SK-N-SH treated with all-trans-retinoic acid at 6 μM for 48 hours (cell line): Measurements from ENCODE around the gene CPNE7.

ENCODE experiments used
- ATAC-seq: fragments of 200-7000 bp; cut with Tn5 transposase; 3 replicates; pipeline ENCODE4 v1.9.1; 2020; ENCODE audit warnings: mild to moderate bottlenecking, moderate library complexity
- ARNTL ChIP-seq: fragments of 450-650 bp; formaldehyde crosslinking; IDR thresholded peaks from 2 replicates; pipeline ENCODE4 v1.5.0; 2020; ENCODE audit warnings: low read depth, mild to moderate bottlenecking, moderate library complexity, borderline replicate concordance
- BACH2 ChIP-seq: fragments of 250-450 bp; sonication (Bioruptor Pico); IDR thresholded peaks from 2 replicates; pipeline ENCODE4 v1.9.0; 2021; ENCODE audit warnings: mild to moderate bottlenecking, borderline replicate concordance
- CREB5 ChIP-seq: fragments of 250-450 bp; sonication (Bioruptor Pico); IDR thresholded peaks from 2 replicates; pipeline ENCODE4 v1.5.1; 2020; ENCODE audit warnings: low read depth, mild to moderate bottlenecking, moderate library complexity
- CSRNP3 ChIP-seq: fragments of 250-450 bp; sonication (Bioruptor Pico); IDR thresholded peaks from 2 replicates; pipeline ENCODE4 v1.5.1; 2021; ENCODE audit warnings: mild to moderate bottlenecking, moderate library complexity
- ESRRG ChIP-seq: fragments of 250-450 bp; sonication (Bioruptor Pico); IDR thresholded peaks from 2 replicates; pipeline ENCODE4 v1.6.1; 2021; ENCODE audit warnings: mild to moderate bottlenecking
- GLIS3 ChIP-seq: fragments of 250-450 bp; sonication (Bioruptor Pico); IDR thresholded peaks from 2 replicates; pipeline ENCODE4 v1.5.0; 2020; ENCODE audit warnings: mild to moderate bottlenecking, moderate library complexity
- PATZ1 ChIP-seq: fragments of 250-450 bp; sonication (Bioruptor Pico); IDR thresholded peaks from 2 replicates; pipeline ENCODE4 v1.8.0; 2020; ENCODE audit warnings: mild to moderate bottlenecking, moderate library complexity, borderline replicate concordance
- POU6F1 ChIP-seq: fragments of 250-450 bp; sonication (Bioruptor Pico); IDR thresholded peaks from 2 replicates; pipeline ENCODE4 v1.8.0; 2021; ENCODE audit warnings: low read depth, mild to moderate bottlenecking, moderate library complexity, borderline replicate concordance
- PPARA ChIP-seq: fragments of 250-450 bp; sonication (Bioruptor Pico); IDR thresholded peaks from 2 replicates; pipeline ENCODE4 v1.5.0; 2020; ENCODE audit warnings: mild to moderate bottlenecking, borderline replicate concordance
- SNAI2 ChIP-seq: fragments of 250-450 bp; sonication (Bioruptor Pico); IDR thresholded peaks from 2 replicates; pipeline ENCODE4 v1.5.0; 2020; ENCODE audit warnings: mild to moderate bottlenecking, moderate library complexity
- TCF4 ChIP-seq: fragments of 250-450 bp; sonication (Bioruptor Pico); IDR thresholded peaks from 2 replicates; pipeline ENCODE4 v1.8.0; 2021; ENCODE audit warnings: mild to moderate bottlenecking, moderate library complexity, borderline replicate concordance
- ZC3H10 ChIP-seq: fragments of 250-450 bp; sonication (Bioruptor Pico); IDR thresholded peaks from 2 replicates; pipeline ENCODE4 v1.5.1; 2021; ENCODE audit warnings: mild to moderate bottlenecking, moderate library complexity
- ZFP3 ChIP-seq: fragments of 250-450 bp; sonication (Bioruptor Pico); IDR thresholded peaks from 2 replicates; pipeline ENCODE4 v1.5.0; 2020; ENCODE audit warnings: mild to moderate bottlenecking, moderate library complexity
- ZFP30 ChIP-seq: fragments of 450-650 bp; formaldehyde crosslinking; IDR thresholded peaks from 2 replicates; pipeline ENCODE4 v1.5.0; 2022; ENCODE audit warnings: mild to moderate bottlenecking, moderate library complexity
- ZNF565 ChIP-seq: fragments of 450-650 bp; formaldehyde crosslinking; conservative IDR thresholded peaks from 2 replicates; pipeline ENCODE4 v1.5.0; 2020; ENCODE audit warnings: low read depth, mild to moderate bottlenecking, moderate library complexity
- ZNF8 ChIP-seq: fragments of 450-650 bp; formaldehyde crosslinking; IDR thresholded peaks from 2 replicates; pipeline ENCODE4 v1.5.0; 2020; ENCODE audit warnings: mild to moderate bottlenecking, moderate library complexity

Gene CPNE7

GRCh38 chr16:89588413-89589109 lies 13.0 kb downstream of the CPNE7 start:
- ATAC-seq, result no peak
- no peak for TF ChIP-seq BACH2
- TF ChIP-seq ZC3H10 (CRISPR knock-in tag), result no peak
- TF ChIP-seq ZNF565 (CRISPR knock-in tag), result no peak
- TF ChIP-seq POU6F1 (CRISPR knock-in tag), result no peak
- no peak for TF ChIP-seq ZFP30 (CRISPR knock-in tag)
- TF ChIP-seq PPARA (CRISPR knock-in tag), result no peak
- TF ChIP-seq GLIS3, result no peak
- no peak for TF ChIP-seq ARNTL (CRISPR knock-in tag)
- TF ChIP-seq TCF4 (CRISPR knock-in tag), result no peak
- TF ChIP-seq CSRNP3, result no peak
- no peak for TF ChIP-seq ZNF8 (CRISPR knock-in tag)
- TF ChIP-seq CREB5 (CRISPR knock-in tag), result no peak
- no peak for TF ChIP-seq SNAI2 (CRISPR knock-in tag)
- no peak for TF ChIP-seq ZFP3 (CRISPR knock-in tag)
- no peak for TF ChIP-seq PATZ1 (CRISPR knock-in tag)
- TF ChIP-seq, all 23 proteins: peak for 0

GRCh38 chr16:89589241-89589926 lies 13.8 kb downstream of the CPNE7 start:
- TF ChIP-seq PPARA (CRISPR knock-in tag), result no peak
- no peak for TF ChIP-seq TCF4 (CRISPR knock-in tag)
- no peak for TF ChIP-seq POU6F1 (CRISPR knock-in tag)
- no peak for TF ChIP-seq ZNF8 (CRISPR knock-in tag)
- no peak for TF ChIP-seq BACH2
- TF ChIP-seq, all 23 proteins: peak for 0
- ATAC-seq, result no peak

- no peak for ATAC-seq
- TF ChIP-seq ESRRG (CRISPR knock-in tag), result no peak
- TF ChIP-seq POU6F1 (CRISPR knock-in tag), result no peak
Observed at GRCh38 chr16:89593841-89594240, 18.3 kb downstream of the CPNE7 start.
